DND-41 (cell line): Measurements from ENCODE around the gene TRERF1.

Experiments
- ATAC-seq: fragments of 200-7000 bp; cut with Tn5 transposase; 3 replicates; pipeline ENCODE4 v1.9.1; 2021; ENCODE audit warnings: low read depth; ENCODE audit not compliant: insufficient read depth
- DNase-seq: peaks from one replicate; pipeline ENCODE4 v3.0.0-alpha.2; 2020
- H2AFZ ChIP-seq: 2 replicates; pipeline ENCODE4 v1.6.0; 2012; ENCODE audit warnings: low read depth, low read length
- H3K27ac ChIP-seq: 2 replicates; pipeline ENCODE4 v1.5.1; 2012; ENCODE audit warnings: low read length, inconsistent platforms
- H3K27me3 ChIP-seq: fragments of 200-600 bp; sonication (generic); 2 replicates; pipeline ENCODE4 v1.6.0; 2012; ENCODE audit warnings: low read length, mild to moderate bottlenecking, inconsistent platforms; ENCODE audit not compliant: insufficient read depth, poor library complexity
- H3K36me3 ChIP-seq: 2 replicates; pipeline ENCODE4 v1.5.1; 2012; ENCODE audit warnings: low read length, inconsistent platforms; ENCODE audit not compliant: insufficient read depth
- H3K4me1 ChIP-seq: 2 replicates; pipeline ENCODE4 v1.5.1; 2012; ENCODE audit warnings: mild to moderate bottlenecking, low read length; ENCODE audit not compliant: insufficient read depth
- H3K4me2 ChIP-seq: 2 replicates; pipeline ENCODE4 v1.6.0; 2012; ENCODE audit warnings: mild to moderate bottlenecking, moderate library complexity, low read length, inconsistent platforms; ENCODE audit not compliant: insufficient read depth
- H3K4me3 ChIP-seq, 2 experiments: fragments of 200-600 bp in 1 of 2; shearing (Covaris generic) in 1 of 2; 2 replicates each; pipeline ENCODE4 v1.5.1; 2012 to 2016; ENCODE audit warnings: inconsistent platforms in 2 of 2, low read length in 2 of 2, mild to moderate bottlenecking in 2 of 2, low read depth in 1 of 2, moderate library complexity in 1 of 2
- H3K79me2 ChIP-seq: 2 replicates; pipeline ENCODE4 v1.6.0; 2012; ENCODE audit warnings: low read length, inconsistent platforms; ENCODE audit not compliant: insufficient read depth
- H3K9ac ChIP-seq: 2 replicates; pipeline ENCODE4 v1.6.0; 2012; ENCODE audit warnings: low read depth, mild to moderate bottlenecking, inconsistent platforms, low read length, moderate library complexity
- H3K9me3 ChIP-seq: 2 replicates; pipeline ENCODE4 v1.5.1; 2012; ENCODE audit warnings: low read length, moderate library complexity, mild to moderate bottlenecking, inconsistent platforms; ENCODE audit not compliant: insufficient read depth, severe bottlenecking
- H4K20me1 ChIP-seq: 2 replicates; pipeline ENCODE4 v1.6.0; 2012; ENCODE audit warnings: low read length; ENCODE audit not compliant: insufficient read depth
- EZH2 ChIP-seq: IDR thresholded peaks from 3 replicates; pipeline ENCODE4 v1.6.1; 2012; ENCODE audit warnings: borderline replicate concordance, low read depth, mild to moderate bottlenecking, moderate library complexity, low read length, inconsistent platforms; ENCODE audit not compliant: severe bottlenecking
- TF ChIP-seq, protein P1 (sequence below): IDR thresholded peaks from 2 replicates; pipeline ENCODE4 v1.5.1; 2012; ENCODE audit warnings: borderline replicate concordance, low read length, moderate library complexity, mild to moderate bottlenecking; ENCODE audit not compliant: poor library complexity, severe bottlenecking; ENCODE audit errors: extremely low read depth

The TRERF1 gene

GRCh38 chr6:42443312-42444060 lies 8.2 kb downstream of the TRERF1 start:
- Histone ChIP-seq H3K9ac (no peak overlapping the region), H3K79me2 (peaks cover 18% of the 10 kb centered on the region; the same call in 1 of the 2 replicates), H4K20me1 (peaks cover 18% of the 10 kb centered on the region), H3K27me3 (no peaks in the 10 kb centered on the region), H2AFZ (no peak overlapping the region), H3K4me3 (no peak overlapping the region), H3K36me3 (no peaks in the 10 kb centered on the region), H3K4me1 (no peaks in the 10 kb centered on the region), H3K27ac (no peak overlapping the region), H3K4me2 (no peak overlapping the region), H3K9me3 (no peaks in the 10 kb centered on the region)
- no peak for DNase-seq
- no peak for TF ChIP-seq EZH2
- TF ChIP-seq, protein P1, sequence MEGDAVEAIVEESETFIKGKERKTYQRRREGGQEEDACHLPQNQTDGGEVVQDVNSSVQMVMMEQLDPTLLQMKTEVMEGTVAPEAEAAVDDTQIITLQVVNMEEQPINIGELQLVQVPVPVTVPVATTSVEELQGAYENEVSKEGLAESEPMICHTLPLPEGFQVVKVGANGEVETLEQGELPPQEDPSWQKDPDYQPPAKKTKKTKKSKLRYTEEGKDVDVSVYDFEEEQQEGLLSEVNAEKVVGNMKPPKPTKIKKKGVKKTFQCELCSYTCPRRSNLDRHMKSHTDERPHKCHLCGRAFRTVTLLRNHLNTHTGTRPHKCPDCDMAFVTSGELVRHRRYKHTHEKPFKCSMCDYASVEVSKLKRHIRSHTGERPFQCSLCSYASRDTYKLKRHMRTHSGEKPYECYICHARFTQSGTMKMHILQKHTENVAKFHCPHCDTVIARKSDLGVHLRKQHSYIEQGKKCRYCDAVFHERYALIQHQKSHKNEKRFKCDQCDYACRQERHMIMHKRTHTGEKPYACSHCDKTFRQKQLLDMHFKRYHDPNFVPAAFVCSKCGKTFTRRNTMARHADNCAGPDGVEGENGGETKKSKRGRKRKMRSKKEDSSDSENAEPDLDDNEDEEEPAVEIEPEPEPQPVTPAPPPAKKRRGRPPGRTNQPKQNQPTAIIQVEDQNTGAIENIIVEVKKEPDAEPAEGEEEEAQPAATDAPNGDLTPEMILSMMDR, result no peak
- no peak for ATAC-seq

GRCh38 chr6:42441697-42442081 lies 10.0 kb downstream of the TRERF1 start:
- ATAC-seq (no peak), DNase-seq (no peak)
- Histone ChIP-seq H3K9ac (no peak overlapping the region), H2AFZ (no peak overlapping the region), H3K79me2 (peaks cover 13% of the 10 kb centered on the region; the same call in 1 of the 2 replicates), H3K27ac (no peak overlapping the region), H3K4me2 (no peak overlapping the region), H3K9me3 (no peaks in the 10 kb centered on the region), H4K20me1 (peaks cover 21% of the 10 kb centered on the region), H3K36me3 (no peaks in the 10 kb centered on the region), H3K4me3 (no peak overlapping the region), H3K4me1 (no peaks in the 10 kb centered on the region), H3K27me3 (no peaks in the 10 kb centered on the region)
- TF ChIP-seq EZH2, result no peak

- H3K27ac ChIP-seq, result no peak overlapping the region
Observed at GRCh38 chr6:42440778-42441696, 10.7 kb downstream of the TRERF1 start.

More at GRCh38 chr6:42440778-42441696, 10.7 kb downstream of the TRERF1 start:
- H2AFZ ChIP-seq, result no peak overlapping the region
- no peak overlapping the region for H3K4me3 ChIP-seq
- DNase-seq (no peak), ATAC-seq (no peak)
- no peaks in the 10 kb centered on the region for H3K4me1 ChIP-seq
- no peaks in the 10 kb centered on the region for H3K36me3 ChIP-seq
- H4K20me1 ChIP-seq, result peaks cover 19% of the 10 kb centered on the region
- H3K27me3 ChIP-seq, result no peaks in the 10 kb centered on the region
- H3K9ac ChIP-seq, result no peak overlapping the region
- H3K4me2 ChIP-seq, result no peak overlapping the region
- TF ChIP-seq, protein P1, result no peak
- TF ChIP-seq EZH2, result no peak
- peaks cover 13% of the 10 kb centered on the region; the same call in 1 of the 2 replicates for H3K79me2 ChIP-seq
- H3K9me3 ChIP-seq, result no peaks in the 10 kb centered on the region
